Adrenal gland (tissue), 12 donors: Measurements from ENCODE around the gene JAM2. TPM values are rescaled to one million over a fixed set of nuclear protein-coding genes. Genes with fewer than 3 reads are reported as not detected.

Experiments used
- DNase-seq, 7 donors: peaks; one replicate each; pipeline ENCODE4 v3.0.0-alpha.2; 2019 to 2020
- H3K27ac ChIP-seq, 5 donors: fragments of 200-600 bp; sonication (generic) in 4 of 5; 1 replicate in 3 of 5; 2 replicates in 2 of 5; pipeline versions ENCODE4 v1.5.1 to v1.8.0; 2016 to 2020; ENCODE audit warnings: mild to moderate bottlenecking in 1 of 5
- H3K27me3 ChIP-seq: fragments of 200-600 bp; 2 replicates; pipeline ENCODE4 v1.8.0; 2021
- H3K36me3 ChIP-seq, 2 donors: fragments of 200-600 bp; replicated peaks in 1 of 2; 1 replicate in 1 of 2; 2 replicates in 1 of 2; pipeline versions ENCODE4 v1.5.1 to v1.8.0; 2018 to 2022
- H3K4me1 ChIP-seq, 2 donors: fragments of 200-600 bp; replicated peaks in 1 of 2; 1 replicate in 1 of 2; 2 replicates in 1 of 2; pipeline versions ENCODE4 v1.5.1 to v1.8.0; 2018 to 2021
- H3K4me3 ChIP-seq, 4 donors: fragments of 200-600 bp; sonication (generic) in 3 of 4; one replicate each; pipeline ENCODE4 v1.5.1; 2016 to 2018
- H3K9me3 ChIP-seq, 3 donors: fragments of 200-600 bp; sonication (generic) in 1 of 3; replicated peaks in 1 of 3; 1 replicate in 2 of 3; 2 replicates in 1 of 3; pipeline versions ENCODE4 v1.5.1 to v1.8.0; 2016 to 2021
- CTCF ChIP-seq, 6 experiments: fragments of 450-650 bp in 4 of 6; fragments of 200-600 bp in 2 of 6; sonication (generic) in 1 of 6; IDR thresholded peaks; 1 replicate in 5 of 6; 2 replicates in 1 of 6; pipeline versions ENCODE4 v1.5.1 to v1.8.0; 2016 to 2021; ENCODE audit warnings: antibody characterized with exemption in 6 of 6, mild to moderate bottlenecking in 2 of 6, moderate library complexity in 1 of 6
- POLR2A ChIP-seq, 2 donors: fragments of 450-650 bp; IDR thresholded peaks; one replicate each; pipeline ENCODE4 v1.6.1; 2017; ENCODE audit warnings: antibody characterized with exemption in 2 of 2, mild to moderate bottlenecking in 2 of 2, moderate library complexity in 1 of 2
- WGBS, 4 donors: extraction: QIAGEN DNeasy Blood & Tissue Kit in 2 of 4; methylation state at CpG; one replicate each; pipeline versions ENCODE4 v1.1.5 to v1.1.7; 2013 to 2017; 5-methylcytosine and 5-hydroxymethylcytosine counted together
- intact Hi-C, 2 donors: fragments of 100-400 bp; cut with DNase I; formaldehyde crosslinking; loops; one replicate each; pipeline versions ENCODE4 v1.14.1 to v1.15.0; 2022 to 2023
- polyA plus RNA-seq, 3 donors: library from polyadenylated mRNA; stranded (reverse); fragments of 200-250 nt in 2 of 3; fragments of 350-450 nt in 1 of 3; fragmentation: Illumina TruSeq in 1 of 3; extraction: RNeasy Lipid Tissue Mini Kit (QIAGEN cat#74804) in 1 of 3; gene quantifications; one replicate each; pipeline ENCODE4 v1.2.3, GENCODE V29; 2013 to 2014
- total RNA-seq, 9 donors: library from RNA; depleted of rRNA in 4 of 9; stranded (reverse); fragments of >200 nt in 4 of 9; fragments of 120-200 nt in 1 of 9; fragmentation: NEBNext Ultra II Directional in 1 of 9; extraction: Animal tissue kit (Norgen Biotek cat#: 25700) in 1 of 9; gene quantifications; one replicate each; pipeline versions ENCODE4 v1.1.0 to v1.2.4, GENCODE V29; 2013 to 2023
- donor health status: healthy with polysubstance abuse.
- donor health status: Bipolar disorder and iron deficiency.
- donor health status: DM: yes; HTN: yes; CAD: no.
- donor health status: DM: no; HTN: no; CAD: no.
- donor health status: DM: no; HTN: no; CAD: no.
- donor health status: DM: yes; HTN: yes; CAD: no.

JAM2 gene
- total and polyA plus RNA-seq, 12 donors: 2.1 to 38.6 (median 17.7) TPM

- TF ChIP-seq POLR2A (IDR thresholded peaks at IDR 0.05): no peak
- no peak for TF ChIP-seq CTCF (IDR thresholded peaks at IDR 0.05)
- H3K36me3 ChIP-seq: no peaks in the 10 kb centered on the region
- no peaks in the 10 kb centered on the region for H3K4me1 ChIP-seq
- no peaks in the 10 kb centered on the region for H3K27me3 ChIP-seq
- DNase-seq: no peak
- no peak overlapping the region for H3K4me3 ChIP-seq
- H3K27ac ChIP-seq: peak overlapping the region in 1 of 5 donors; percentile 15
- H3K9me3 ChIP-seq: no peaks in the 10 kb centered on the region
- 22 to 32% (median 31%) methylated on average over 1 of the region's 1 CpG for WGBS, 4 donors
- intact Hi-C loops: no loop called here
Observed at GRCh38 chr21:25658427-25659035, 19.5 kb downstream of the JAM2 start.

GRCh38 chr21:25660233-25660632 lies 21.2 kb downstream of the JAM2 start:
- Histone ChIP-seq H3K27me3 (no peaks in the 10 kb centered on the region), H3K9me3 (no peaks in the 10 kb centered on the region), H3K36me3 (no peaks in the 10 kb centered on the region), H3K27ac (no peak overlapping the region), H3K4me3 (no peak overlapping the region), H3K4me1 (no peaks in the 10 kb centered on the region)
- intact Hi-C loops: no loop called here
- 0 to 91% (median 70%) methylated on average over 1 of the region's 1 CpG for WGBS, 4 donors
- TF ChIP-seq POLR2A (IDR thresholded peaks at IDR 0.05) (no peak), CTCF (IDR thresholded peaks at IDR 0.05) (no peak)
- no peak for DNase-seq

GRCh38 chr21:25664491-25664931 lies 25.5 kb downstream of the JAM2 start:
- 71 to 84% (median 82%) methylated on average over 4 of the region's 4 CpGs for WGBS, 4 donors
- intact Hi-C loops: no loop called here
- no peaks in the 10 kb centered on the region for H3K9me3 ChIP-seq
- no peak for DNase-seq
- TF ChIP-seq CTCF (IDR thresholded peaks at IDR 0.05) (no peak), POLR2A (IDR thresholded peaks at IDR 0.05) (no peak)
- H3K27ac ChIP-seq: no peak overlapping the region
- H3K4me1 ChIP-seq: no peaks in the 10 kb centered on the region
- H3K4me3 ChIP-seq: no peak overlapping the region
- H3K27me3 ChIP-seq: no peaks in the 10 kb centered on the region
- H3K36me3 ChIP-seq: no peaks in the 10 kb centered on the region

GRCh38 chr21:25670726-25671125 lies 31.7 kb downstream of the JAM2 start:
- Histone ChIP-seq H3K27me3 (no peaks in the 10 kb centered on the region), H3K4me3 (no peak overlapping the region), H3K27ac (no peak overlapping the region), H3K36me3 (no peaks in the 10 kb centered on the region), H3K4me1 (peaks cover 5 to 6% of the 10 kb centered on the region in 2 donors), H3K9me3 (no peaks in the 10 kb centered on the region)
- DNase-seq: no peak
- TF ChIP-seq CTCF (IDR thresholded peaks at IDR 0.05) (no peak), POLR2A (IDR thresholded peaks at IDR 0.05) (no peak)
- intact Hi-C loops: no loop called here
